GM12865 (cell line): ENCODE data around the gene PYGB.
"Not testable (repeated sequence)": the region's sequence is repeated elsewhere in the genome, so short reads cannot be mapped to it uniquely, and the experiment has no call there.

Source experiments
- DNase-seq: peaks from one replicate; pipeline ENCODE4 v3.0.0; 2010; ENCODE audit warnings: low read depth
- H3K4me3 ChIP-seq: 2 replicates; pipeline ENCODE4 v1.5.1; 2011; ENCODE audit warnings: mild to moderate bottlenecking, low read depth, low read length, control low read depth
- CTCF ChIP-seq: IDR thresholded peaks from 2 replicates; pipeline ENCODE4 v1.5.1; 2011; ENCODE audit warnings: low read length, control low read depth, low read depth, inconsistent platforms; ENCODE audit not compliant: insufficient read depth; ENCODE audit errors: missing control alignments

The PYGB gene

GRCh38 chr20:25323496-25324246 is 75.8 kb downstream of the PYGB start:
- DNase-seq = no peak

GRCh38 chr20:25324412-25324811 is 76.5 kb downstream of the PYGB start:
- no peak overlapping the region for H3K4me3 ChIP-seq
- DNase-seq = no peak
- TF ChIP-seq CTCF = no peak

More at GRCh38 chr20:25323496-25324246, 75.8 kb downstream of the PYGB start:
- H3K4me3 ChIP-seq = no peak overlapping the region
- TF ChIP-seq CTCF = no peak

GRCh38 chr20:25325073-25325472 is 77.2 kb downstream of the PYGB start:
- no peak for DNase-seq
- no peak overlapping the region for H3K4me3 ChIP-seq
- no peak for TF ChIP-seq CTCF

- H3K4me3 ChIP-seq = no peak overlapping the region
- no peak for DNase-seq
- no peak for TF ChIP-seq CTCF
Measured at GRCh38 chr20:25325997-25326396, 78.1 kb downstream of the PYGB start.

- H3K4me3 ChIP-seq = no peak overlapping the region
- no peak for DNase-seq
- no peak for TF ChIP-seq CTCF
Measured at GRCh38 chr20:25327521-25328235, 79.8 kb downstream of the PYGB start.

GRCh38 chr20:25328954-25329498 is 81.1 kb downstream of the PYGB start:
- TF ChIP-seq CTCF = no peak
- no peak for DNase-seq

GRCh38 chr20:25334972-25335371 is 87.1 kb downstream of the PYGB start:
- not testable (repeated sequence) for H3K4me3 ChIP-seq

More at GRCh38 chr20:25328954-25329498, 81.1 kb downstream of the PYGB start:
- H3K4me3 ChIP-seq = no peak overlapping the region

More at GRCh38 chr20:25334972-25335371, 87.1 kb downstream of the PYGB start:
- not testable (repeated sequence) for DNase-seq
